GM12878 (cell line): ENCODE results near the gene TNFSF15. TPM values are rescaled to one million over a fixed set of nuclear protein-coding genes. Genes with fewer than 3 reads are reported as not detected.

ENCODE experiments used
- ATAC-seq: fragments of 200-7000 bp; cut with Tn5 transposase; 3 replicates; pipeline ENCODE4 v1.9.1; 2020; ENCODE audit warnings: mild to moderate bottlenecking, moderate library complexity
- BruUV-seq: library from RNA; stranded (reverse); fragments of 400-500 nt; replicated peaks from 2 replicates; lab custom pipeline; 2021; lab: Mats Ljungman, UMichigan
- CTCF ChIA-PET: fragments of 300-600 bp; sonication (Branson Sonifier 250); formaldehyde crosslinking; extraction: SDS; loops from one replicate; lab custom pipeline; 2021; ENCODE audit warnings: inconsistent platforms; lab: Yijun Ruan, JAX
- POLR2A ChIA-PET: fragments of 350-600 bp; formaldehyde crosslinking; extraction: SDS; loops from one replicate; lab custom pipeline; 2021; ENCODE audit warnings: inconsistent platforms; lab: Charles Lee
- RAD21 ChIA-PET: fragments of 300-600 bp; sonication (Branson Sonifier 250); formaldehyde crosslinking; loops from one replicate; lab custom pipeline; 2023; ENCODE audit warnings: antibody characterized with exemption; ENCODE audit not compliant: unreplicated experiment; lab: Charles Lee
- SMC1A ChIA-PET: fragments of 300-600 bp; sonication (Branson Sonifier 250); formaldehyde crosslinking; loops from one replicate; lab custom pipeline; 2023; ENCODE audit not compliant: unreplicated experiment, uncharacterized antibody; lab: Charles Lee
- DNase-seq: peaks from one replicate; pipeline ENCODE4 v3.0.0-alpha.2; 2011; ENCODE audit warnings: low read depth, low spot score
- FAIRE-seq: peaks from 3 replicates; lab custom pipeline; 2011; peaks lifted over from hg19 to GRCh38; lab: Jason Lieb, UNC
- H2AFZ ChIP-seq: 2 replicates; pipeline ENCODE4 v1.6.0; 2011; ENCODE audit warnings: low read depth, low read length, control low read depth; ENCODE audit not compliant: control insufficient read depth
- H3K27ac ChIP-seq: 2 replicates; pipeline ENCODE4 v1.5.1; 2011; ENCODE audit warnings: control low read depth; ENCODE audit not compliant: control insufficient read depth, insufficient read depth
- H3K27me3 ChIP-seq, 2 experiments: replicated peaks in 1 of 2; 2 replicates each; pipeline versions ENCODE4 v1.6.0 to v1.6.1; 2011; ENCODE audit warnings: low read length in 1 of 2; ENCODE audit not compliant: control insufficient read depth in 2 of 2, insufficient read depth in 2 of 2
- H3K36me3 ChIP-seq, 2 experiments: 2 replicates each; pipeline ENCODE4 v1.5.1; 2011; ENCODE audit warnings: low read length in 1 of 2; ENCODE audit not compliant: control insufficient read depth in 2 of 2, insufficient read depth in 2 of 2
- H3K4me1 ChIP-seq: 2 replicates; pipeline ENCODE4 v1.6.1; 2011; ENCODE audit warnings: mild to moderate bottlenecking, low read length, moderate library complexity, mixed read lengths; ENCODE audit not compliant: control insufficient read depth, insufficient read depth
- H3K4me2 ChIP-seq: 2 replicates; pipeline ENCODE4 v1.6.0; 2011; ENCODE audit warnings: control low read depth; ENCODE audit not compliant: control insufficient read depth, insufficient read depth
- H3K4me3 ChIP-seq: fragments of 200-600 bp; sonication (generic); 2 replicates; pipeline ENCODE4 v1.5.1; 2016
- H3K79me2 ChIP-seq: 2 replicates; pipeline ENCODE4 v1.6.0; 2011; ENCODE audit warnings: low read length; ENCODE audit not compliant: control insufficient read depth, insufficient read depth
- H3K9ac ChIP-seq: 2 replicates; pipeline ENCODE4 v1.8.0; 2011; ENCODE audit warnings: low read length, control low read depth, mixed read lengths; ENCODE audit not compliant: control insufficient read depth, insufficient read depth
- H3K9me3 ChIP-seq: replicated peaks from 3 replicates; pipeline ENCODE4 v1.5.1; 2011; ENCODE audit warnings: mild to moderate bottlenecking, low read length; ENCODE audit not compliant: control insufficient read depth, insufficient read depth
- H4K20me1 ChIP-seq: 2 replicates; pipeline ENCODE4 v1.6.0; 2011; ENCODE audit not compliant: control insufficient read depth, insufficient read depth
- CHD2 ChIP-seq: IDR thresholded peaks from 2 replicates; pipeline ENCODE4 v1.6.1; 2011; ENCODE audit warnings: low read depth, low read length, improper control_type of control experiment, borderline replicate concordance
- EZH2 ChIP-seq: IDR thresholded peaks from 2 replicates; pipeline ENCODE4 v1.6.1; 2012; ENCODE audit warnings: low read depth, mild to moderate bottlenecking, control low read depth, inconsistent platforms, low read length, borderline replicate concordance; ENCODE audit not compliant: control insufficient read depth
- IKZF2 ChIP-seq, 2 experiments: fragments of 450-650 bp; IDR thresholded peaks; 2 replicates each; pipeline ENCODE4 v1.6.1; 2017; ENCODE audit warnings: mild to moderate bottlenecking in 2 of 2, moderate library complexity in 2 of 2
- KAT2A ChIP-seq: conservative IDR thresholded peaks from 2 replicates; pipeline ENCODE4 v1.6.1; 2011; ENCODE audit warnings: low read depth, low read length; ENCODE audit not compliant: control insufficient read depth
- SKIL ChIP-seq: fragments of 450-650 bp; IDR thresholded peaks from 2 replicates; pipeline ENCODE4 v1.6.1; 2017; ENCODE audit warnings: mild to moderate bottlenecking, low read depth, inconsistent platforms; ENCODE audit not compliant: poor library complexity, severe bottlenecking
- SMAD1 ChIP-seq: fragments of 450-650 bp; IDR thresholded peaks from 2 replicates; pipeline ENCODE4 v1.6.1; 2018; ENCODE audit warnings: mild to moderate bottlenecking, low read depth; ENCODE audit not compliant: partially characterized antibody
- SRF ChIP-seq, 2 experiments: IDR thresholded peaks; 2 replicates each; pipeline ENCODE4 v1.6.1; 2011; ENCODE audit warnings: low read depth in 2 of 2, low read length in 2 of 2, mild to moderate bottlenecking in 1 of 2, moderate library complexity in 1 of 2
- TCF3 ChIP-seq: IDR thresholded peaks from 2 replicates; pipeline ENCODE4 v1.6.1; 2012; ENCODE audit warnings: low read depth, mild to moderate bottlenecking, low read length, borderline replicate concordance; ENCODE audit not compliant: insufficient read depth
- ZSCAN29 ChIP-seq: fragments of 450-650 bp; IDR thresholded peaks from 2 replicates; pipeline ENCODE4 v1.6.1; 2017; ENCODE audit warnings: mild to moderate bottlenecking, moderate library complexity
- WGBS: methylation state at CpG from one replicate; pipeline ENCODE4 v1.1.6; 2016; ENCODE audit warnings: low lambda C conversion rate; ENCODE audit not compliant: insufficient replicate concordance, insufficient coverage; ENCODE audit errors: missing lambda C conversion rate; 5-methylcytosine and 5-hydroxymethylcytosine counted together
- in situ Hi-C: fragments of 300-500 bp; cut with MboI; formaldehyde crosslinking; loops from 9 replicates; pipeline ENCODE4 v1.14.3; 2018; ENCODE audit warnings: mixed read lengths
- intact Hi-C: fragments of 100-400 bp; cut with micrococcal nuclease; formaldehyde crosslinking; loops from one replicate; pipeline ENCODE4 v1.14.2; 2022; ENCODE audit not compliant: unreplicated experiment
- polyA plus RNA-seq, 11 experiments: library from polyadenylated mRNA; depleted of rRNA in 4 of 11; unstranded in 6 of 11; stranded (reverse) in 5 of 11; fragments of >200 nt; fragmentation: Nextera tagmentation in 4 of 11; fragmentation: Illumina TruSeq in 1 of 11; extraction: Ambion mirVana in 4 of 11; extraction: Trizol in 1 of 11; gene quantifications; 1 replicate in 1 of 11; 2 replicates in 10 of 11; pipeline versions ENCODE4 v1.2.1 to v1.2.3, GENCODE V29; 2011 to 2016; ENCODE audit warnings: inconsistent platforms in 2 of 11, missing spikeins in 2 of 11, low read depth in 1 of 11
- total RNA-seq, 4 experiments: library from RNA; depleted of rRNA in 3 of 4; stranded (reverse); fragments of >200 nt in 3 of 4; fragmentation: Illumina TruSeq in 1 of 4; extraction: Trizol in 1 of 4; gene quantifications; 2 replicates each; pipeline versions ENCODE4 v1.2.1 to v1.2.3, GENCODE V29; 2013 to 2021
- TF ChIP-seq, protein P1 (sequence below): IDR thresholded peaks from 2 replicates; pipeline ENCODE4 v1.6.1; 2011; ENCODE audit warnings: low read depth, low read length, improper control_type of control experiment, borderline replicate concordance
- TF ChIP-seq, protein P2 (sequence below), 3 experiments: IDR thresholded peaks in 2 of 3; conservative IDR thresholded peaks in 1 of 3; 2 replicates each; pipeline ENCODE4 v1.5.1; 2011; ENCODE audit warnings: low read depth in 3 of 3, low read length in 3 of 3, mild to moderate bottlenecking in 3 of 3, control low read depth in 2 of 3, moderate library complexity in 2 of 3, inconsistent platforms in 1 of 3, mixed read lengths in 1 of 3; ENCODE audit not compliant: control insufficient read depth in 2 of 3, insufficient read depth in 1 of 3; ENCODE audit errors: extremely low read depth in 1 of 3
- TF ChIP-seq, protein P3 (sequence below): fragments of 450-650 bp; IDR thresholded peaks from 2 replicates; pipeline ENCODE4 v1.6.1; 2017; ENCODE audit warnings: low read depth, mild to moderate bottlenecking, moderate library complexity

Gene TNFSF15
- total and polyA plus RNA-seq, 10 of the 15 experiments (the other 5 are each of a cell fraction or from before 2014, with no cell fraction given): 0.03 TPM; not detected in 9

- no peak overlapping the region for H3K9ac ChIP-seq
- DNase-seq: no peak
- H3K79me2 ChIP-seq: no peaks in the 10 kb centered on the region
- BruUV-seq: no TSS peak
- POLR2A ChIA-PET: no interaction called here
- no peak overlapping the region for H3K4me2 ChIP-seq
- FAIRE-seq: no peak
- no peaks in the 10 kb centered on the region for H3K4me1 ChIP-seq
- CTCF ChIA-PET: interaction anchor here (0.6 kb wide), 1 partner anchor 1706 kb away, joined by 3 read pairs; no protein-coding TSS in a partner anchor
- no peaks in the 10 kb centered on the region for H4K20me1 ChIP-seq
- no peak overlapping the region for H3K27ac ChIP-seq
- 18% methylated on average over 6 of the region's 6 CpGs for WGBS
- no peaks in the 10 kb centered on the region for H3K36me3 ChIP-seq
- no peaks in the 10 kb centered on the region for H3K9me3 ChIP-seq
- in situ Hi-C loops (no loop called here), intact Hi-C loops (no loop called here)
- no peak for ATAC-seq
- no peak overlapping the region for H2AFZ ChIP-seq
- RAD21 ChIA-PET: no interaction called here
- H3K27me3 ChIP-seq: peaks cover 0 to 2% of the 10 kb centered on the region in 2 experiments; a peak in 1 of 4 replicates
- no peak overlapping the region for H3K4me3 ChIP-seq
- SMC1A ChIA-PET: no interaction called here
- TF ChIP-seq CHD2 (no peak), TCF3 (no peak), IKZF2 (IDR thresholded peaks at IDR 0.05) (no peak), SKIL (no peak), KAT2A (no peak), SRF (IDR thresholded peaks at IDR 0.05; ENCODE audit: low read depth in 2 of 2, low read length in 2 of 2) (no peak), SMAD1 (no peak), EZH2 (no peak), ZSCAN29 (no peak)
- TF ChIP-seq, protein P1, sequence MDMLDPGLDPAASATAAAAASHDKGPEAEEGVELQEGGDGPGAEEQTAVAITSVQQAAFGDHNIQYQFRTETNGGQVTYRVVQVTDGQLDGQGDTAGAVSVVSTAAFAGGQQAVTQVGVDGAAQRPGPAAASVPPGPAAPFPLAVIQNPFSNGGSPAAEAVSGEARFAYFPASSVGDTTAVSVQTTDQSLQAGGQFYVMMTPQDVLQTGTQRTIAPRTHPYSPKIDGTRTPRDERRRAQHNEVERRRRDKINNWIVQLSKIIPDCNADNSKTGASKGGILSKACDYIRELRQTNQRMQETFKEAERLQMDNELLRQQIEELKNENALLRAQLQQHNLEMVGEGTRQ: no peak
- TF ChIP-seq, protein P2, sequence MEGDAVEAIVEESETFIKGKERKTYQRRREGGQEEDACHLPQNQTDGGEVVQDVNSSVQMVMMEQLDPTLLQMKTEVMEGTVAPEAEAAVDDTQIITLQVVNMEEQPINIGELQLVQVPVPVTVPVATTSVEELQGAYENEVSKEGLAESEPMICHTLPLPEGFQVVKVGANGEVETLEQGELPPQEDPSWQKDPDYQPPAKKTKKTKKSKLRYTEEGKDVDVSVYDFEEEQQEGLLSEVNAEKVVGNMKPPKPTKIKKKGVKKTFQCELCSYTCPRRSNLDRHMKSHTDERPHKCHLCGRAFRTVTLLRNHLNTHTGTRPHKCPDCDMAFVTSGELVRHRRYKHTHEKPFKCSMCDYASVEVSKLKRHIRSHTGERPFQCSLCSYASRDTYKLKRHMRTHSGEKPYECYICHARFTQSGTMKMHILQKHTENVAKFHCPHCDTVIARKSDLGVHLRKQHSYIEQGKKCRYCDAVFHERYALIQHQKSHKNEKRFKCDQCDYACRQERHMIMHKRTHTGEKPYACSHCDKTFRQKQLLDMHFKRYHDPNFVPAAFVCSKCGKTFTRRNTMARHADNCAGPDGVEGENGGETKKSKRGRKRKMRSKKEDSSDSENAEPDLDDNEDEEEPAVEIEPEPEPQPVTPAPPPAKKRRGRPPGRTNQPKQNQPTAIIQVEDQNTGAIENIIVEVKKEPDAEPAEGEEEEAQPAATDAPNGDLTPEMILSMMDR (IDR thresholded peaks at IDR 0.05 in 2 of 3, conservative IDR thresholded peaks at IDR 0.05 in 1 of 3; ENCODE audit: control insufficient read depth in 2 of 3, extremely low read depth in 1 of 3, insufficient read depth in 1 of 3, low read depth in 3 of 3, low read length in 3 of 3): no peak
- TF ChIP-seq, protein P3, sequence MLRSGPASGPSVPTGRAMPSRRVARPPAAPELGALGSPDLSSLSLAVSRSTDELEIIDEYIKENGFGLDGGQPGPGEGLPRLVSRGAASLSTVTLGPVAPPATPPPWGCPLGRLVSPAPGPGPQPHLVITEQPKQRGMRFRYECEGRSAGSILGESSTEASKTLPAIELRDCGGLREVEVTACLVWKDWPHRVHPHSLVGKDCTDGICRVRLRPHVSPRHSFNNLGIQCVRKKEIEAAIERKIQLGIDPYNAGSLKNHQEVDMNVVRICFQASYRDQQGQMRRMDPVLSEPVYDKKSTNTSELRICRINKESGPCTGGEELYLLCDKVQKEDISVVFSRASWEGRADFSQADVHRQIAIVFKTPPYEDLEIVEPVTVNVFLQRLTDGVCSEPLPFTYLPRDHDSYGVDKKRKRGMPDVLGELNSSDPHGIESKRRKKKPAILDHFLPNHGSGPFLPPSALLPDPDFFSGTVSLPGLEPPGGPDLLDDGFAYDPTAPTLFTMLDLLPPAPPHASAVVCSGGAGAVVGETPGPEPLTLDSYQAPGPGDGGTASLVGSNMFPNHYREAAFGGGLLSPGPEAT: no peak
These were observed 27.8 kb downstream of the TNFSF15 start for GRCh38 chr9:114777821-114778609.
